HepG2 (cell line): Measurements from ENCODE around the gene ADAMTS8.

Experiments
- CTCF ChIP-seq: sonication (generic); formaldehyde crosslinking; IDR thresholded peaks from 2 replicates; pipeline ENCODE4 v1.5.0; 2020; ENCODE audit warnings: mild to moderate bottlenecking, missing genetic modification reagents, moderate library complexity
- ESRRA ChIP-seq: sonication (generic); formaldehyde crosslinking; IDR thresholded peaks from 2 replicates; pipeline ENCODE4 v1.5.1; 2020; ENCODE audit warnings: mild to moderate bottlenecking, low read depth, missing genetic modification reagents
- FOXM1 ChIP-seq: sonication (generic); formaldehyde crosslinking; IDR thresholded peaks from 2 replicates; pipeline ENCODE4 v1.5.0; 2020; ENCODE audit warnings: missing genetic modification reagents
- IKZF5 ChIP-seq: IDR thresholded peaks from 2 replicates; pipeline ENCODE4 v1.6.1; 2018; ENCODE audit warnings: missing genetic modification reagents, mild to moderate bottlenecking, missing compliant biosample characterization
- NCOA1 ChIP-seq: sonication (generic); formaldehyde crosslinking; IDR thresholded peaks from 2 replicates; pipeline ENCODE4 v1.9.0; 2021; ENCODE audit warnings: missing genetic modification reagents
- POLR2A ChIP-seq, 2 experiments: IDR thresholded peaks; 2 replicates each; pipeline ENCODE4 v1.6.1; 2011; ENCODE audit warnings: low read depth in 2 of 2, low read length in 2 of 2, mild to moderate bottlenecking in 1 of 2, moderate library complexity in 1 of 2; ENCODE audit not compliant: insufficient read depth in 1 of 2
- PREB ChIP-seq: sonication (generic); formaldehyde crosslinking; IDR thresholded peaks from 2 replicates; pipeline ENCODE4 v1.4.0; 2020; ENCODE audit warnings: missing genetic modification reagents
- XRCC5 ChIP-seq: fragments of 200-400 bp; formaldehyde crosslinking; optimal IDR thresholded peaks from 2 replicates; pipeline ENCODE3; 2017; ENCODE audit warnings: mild to moderate bottlenecking, low read length
- ZNF546 ChIP-seq: sonication (generic); formaldehyde crosslinking; conservative IDR thresholded peaks from 2 replicates; pipeline ENCODE4 v1.8.1; 2023; ENCODE audit warnings: mild to moderate bottlenecking, missing genetic modification reagents
- ZZZ3 ChIP-seq: sonication (generic); formaldehyde crosslinking; IDR thresholded peaks from 2 replicates; pipeline ENCODE4 v1.4.0; 2020; ENCODE audit warnings: missing genetic modification reagents, mild to moderate bottlenecking, borderline replicate concordance
- TF ChIP-seq, protein P1 (sequence below): sonication (generic); IDR thresholded peaks from 2 replicates; pipeline ENCODE4 v1.6.1; 2016; ENCODE audit warnings: low read depth, borderline replicate concordance

- TF ChIP-seq POLR2A (IDR thresholded peaks at IDR 0.05; ENCODE audit: insufficient read depth in 1 of 2, low read depth in 2 of 2, low read length in 2 of 2): no peak
- TF ChIP-seq, protein P1, sequence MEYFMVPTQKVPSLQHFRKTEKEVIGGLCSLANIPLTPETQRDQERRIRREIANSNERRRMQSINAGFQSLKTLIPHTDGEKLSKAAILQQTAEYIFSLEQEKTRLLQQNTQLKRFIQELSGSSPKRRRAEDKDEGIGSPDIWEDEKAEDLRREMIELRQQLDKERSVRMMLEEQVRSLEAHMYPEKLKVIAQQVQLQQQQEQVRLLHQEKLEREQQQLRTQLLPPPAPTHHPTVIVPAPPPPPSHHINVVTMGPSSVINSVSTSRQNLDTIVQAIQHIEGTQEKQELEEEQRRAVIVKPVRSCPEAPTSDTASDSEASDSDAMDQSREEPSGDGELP: no peak
- no peak for TF ChIP-seq NCOA1
- TF ChIP-seq CTCF (CRISPR knock-in tag): no peak
- no peak for TF ChIP-seq PREB (CRISPR knock-in tag)
- TF ChIP-seq ESRRA (CRISPR knock-in tag): no peak
- TF ChIP-seq FOXM1 (CRISPR knock-in tag): no peak
- TF ChIP-seq ZZZ3: no peak
- no peak for TF ChIP-seq IKZF5 (CRISPR knock-in tag)
- no peak for TF ChIP-seq XRCC5
- TF ChIP-seq ZNF546 (CRISPR knock-in tag): no peak
Observed at GRCh38 chr11:130467116-130467900, 38.9 kb upstream of the ADAMTS8 start.
